Sigmoid colon (tissue), 4 donors: ENCODE results near the gene CD58.

Experiments
- EP300 ChIP-seq, 4 donors: sonication (generic); formaldehyde crosslinking; IDR thresholded peaks; one replicate each; pipeline ENCODE4 v1.6.1; 2017; ENCODE audit warnings: antibody characterized with exemption in 4 of 4
- POLR2AphosphoS5 ChIP-seq, 4 donors: sonication (generic); formaldehyde crosslinking; IDR thresholded peaks; one replicate each; pipeline ENCODE4 v1.6.1; 2017; ENCODE audit warnings: antibody characterized with exemption in 4 of 4

DNA sequence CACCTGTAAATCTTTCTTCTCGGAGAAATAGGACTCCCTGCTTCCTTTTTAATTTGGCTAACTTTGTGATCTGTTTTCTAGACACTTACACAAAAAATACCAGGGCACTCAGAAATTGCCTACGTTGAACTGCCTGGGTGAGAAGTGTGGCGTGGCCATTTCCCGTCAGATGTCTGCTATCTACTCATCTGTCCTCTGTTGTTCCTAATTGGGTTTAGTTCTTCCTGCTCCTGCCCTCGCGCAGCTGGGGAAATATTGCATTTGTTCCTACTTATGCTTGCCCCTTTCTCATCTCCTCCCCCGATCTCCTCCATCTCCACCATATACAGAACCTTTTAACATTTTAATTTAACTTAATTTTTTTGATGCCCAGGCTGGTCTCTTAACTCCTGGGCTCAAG, 55.1 kb downstream of the CD58 start:
- TF ChIP-seq EP300 (IDR thresholded peaks at IDR 0.05) (no peak), POLR2AphosphoS5 (IDR thresholded peaks at IDR 0.05) (no peak)
